BE2C (cell line): ENCODE data around the gene AZI2.

ENCODE experiments used
- DNase-seq: peaks from one replicate; pipeline ENCODE4 v3.0.0-alpha.2; 2020
- H3K27me3 ChIP-seq: fragments of 250-450 bp; sonication (Bioruptor Pico); 2 replicates; pipeline ENCODE4 v1.5.1; 2020; ENCODE audit warnings: mild to moderate bottlenecking
- H3K36me3 ChIP-seq: fragments of 250-450 bp; sonication (Bioruptor Pico); 2 replicates; pipeline ENCODE4 v1.5.1; 2020; ENCODE audit warnings: mild to moderate bottlenecking
- H3K4me1 ChIP-seq: fragments of 250-450 bp; sonication (Bioruptor Pico); 2 replicates; pipeline ENCODE4 v1.5.1; 2020
- H3K4me3 ChIP-seq: 2 replicates; pipeline ENCODE4 v1.5.1; 2011; ENCODE audit warnings: low read depth, low read length
- H3K9me3 ChIP-seq: fragments of 250-450 bp; sonication (Bioruptor Pico); 2 replicates; pipeline ENCODE4 v1.5.1; 2020
- CTCF ChIP-seq: IDR thresholded peaks from 2 replicates; pipeline ENCODE4 v1.5.1; 2012; ENCODE audit warnings: mild to moderate bottlenecking, low read depth, low read length

The AZI2 gene

GRCh38 chr3:28294667-28295413 lies 53.8 kb downstream of the AZI2 start:
- Histone ChIP-seq H3K4me3 (no peak overlapping the region), H3K9me3 (no peaks in the 10 kb centered on the region), H3K27me3 (no peaks in the 10 kb centered on the region), H3K4me1 (no peaks in the 10 kb centered on the region), H3K36me3 (no peaks in the 10 kb centered on the region)
- DNase-seq, result no peak
- TF ChIP-seq CTCF, result no peak

DNA sequence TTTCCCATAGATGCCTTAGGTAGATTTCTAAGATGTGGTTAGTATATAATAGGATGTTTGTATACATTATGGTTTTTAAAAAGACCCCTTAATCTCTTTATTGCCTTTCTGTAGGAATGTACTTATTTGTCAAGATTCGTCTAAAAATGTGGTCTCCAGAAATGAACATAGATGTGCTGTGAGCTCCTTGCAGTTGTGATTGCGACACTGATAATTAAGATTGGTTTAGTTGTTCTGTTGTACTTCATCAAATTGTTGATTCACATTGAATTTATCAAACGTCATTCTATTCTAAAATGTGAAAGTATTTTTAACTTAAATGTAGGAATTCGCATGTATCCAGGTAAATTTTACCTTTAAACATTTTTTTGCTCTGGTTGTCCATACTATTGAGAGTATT lies 56.0 kb downstream of the AZI2 start:
- no peaks in the 10 kb centered on the region for H3K9me3 ChIP-seq
- no peaks in the 10 kb centered on the region for H3K36me3 ChIP-seq
- no peaks in the 10 kb centered on the region for H3K27me3 ChIP-seq
- DNase-seq, result no peak
- TF ChIP-seq CTCF, result no peak
- no peaks in the 10 kb centered on the region for H3K4me1 ChIP-seq
- no peak overlapping the region for H3K4me3 ChIP-seq

- H3K36me3 ChIP-seq, result no peaks in the 10 kb centered on the region
- H3K4me3 ChIP-seq, result no peak overlapping the region
- no peaks in the 10 kb centered on the region for H3K27me3 ChIP-seq
- no peak for DNase-seq
- H3K4me1 ChIP-seq, result no peaks in the 10 kb centered on the region
- no peak for TF ChIP-seq CTCF
- no peaks in the 10 kb centered on the region for H3K9me3 ChIP-seq
Observed at GRCh38 chr3:28291577-28291976, 57.0 kb downstream of the AZI2 start.

DNA sequence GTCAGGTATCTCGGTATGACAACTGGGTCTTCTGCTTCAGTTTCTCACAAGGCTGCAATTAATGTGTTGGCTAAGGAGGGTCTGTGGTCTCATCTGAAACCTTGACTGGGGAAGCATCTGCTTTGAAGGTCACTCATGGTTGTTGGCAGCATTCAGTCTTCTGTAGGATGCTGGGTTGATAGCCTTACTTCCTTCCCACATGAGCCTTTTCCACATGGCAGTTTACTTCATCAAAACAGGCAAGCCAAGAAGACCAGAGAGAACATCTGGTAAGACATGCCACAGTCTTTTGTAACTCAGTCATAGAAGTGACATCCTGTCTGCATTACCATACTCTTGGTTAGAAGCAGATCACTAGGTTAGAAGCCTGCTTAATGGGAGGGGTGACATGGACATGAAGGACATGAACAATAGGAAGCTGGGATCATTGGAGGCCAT lies 57.7 kb downstream of the AZI2 start:
- no peak for TF ChIP-seq CTCF
- no peak overlapping the region for H3K4me3 ChIP-seq
- DNase-seq, result no peak
- no peaks in the 10 kb centered on the region for H3K27me3 ChIP-seq
- H3K4me1 ChIP-seq, result no peaks in the 10 kb centered on the region
- no peaks in the 10 kb centered on the region for H3K36me3 ChIP-seq
- H3K9me3 ChIP-seq, result no peaks in the 10 kb centered on the region

DNA sequence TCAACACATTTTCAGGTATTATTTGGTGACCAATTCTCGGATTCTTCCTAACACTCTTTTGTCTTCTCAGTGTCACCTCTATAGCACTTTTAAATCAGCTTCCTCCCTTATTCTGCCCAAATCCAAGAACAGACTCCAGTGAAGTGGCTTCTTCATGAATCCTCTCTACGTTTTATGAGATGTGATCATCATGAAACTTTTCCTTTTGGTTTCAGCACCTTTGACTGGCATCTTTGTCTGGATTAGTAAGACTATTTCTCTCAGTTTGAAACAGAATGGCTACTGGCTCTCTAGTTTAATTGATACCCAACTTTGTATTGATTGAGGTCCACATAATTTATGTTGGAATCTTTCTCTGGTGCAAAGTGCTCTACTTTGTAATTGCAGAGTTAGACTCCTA lies 61.6 kb downstream of the AZI2 start:
- DNase-seq, result no peak
- no peaks in the 10 kb centered on the region for H3K27me3 ChIP-seq
- H3K36me3 ChIP-seq, result no peaks in the 10 kb centered on the region
- H3K4me1 ChIP-seq, result no peaks in the 10 kb centered on the region
- no peak overlapping the region for H3K4me3 ChIP-seq
- no peak for TF ChIP-seq CTCF
- H3K9me3 ChIP-seq, result no peaks in the 10 kb centered on the region

- Histone ChIP-seq H3K4me1 (peaks cover 2% of the 10 kb centered on the region; the same call in 1 of the 2 replicates), H3K27me3 (no peaks in the 10 kb centered on the region), H3K9me3 (no peaks in the 10 kb centered on the region), H3K4me3 (no peak overlapping the region), H3K36me3 (no peaks in the 10 kb centered on the region)
- DNase-seq, result no peak
- peak; percentile 46 for TF ChIP-seq CTCF
Observed at GRCh38 chr3:28286595-28286994, 62.0 kb downstream of the AZI2 start.
